Astrocyte of the cerebellum (primary cell): Measurements from ENCODE around the gene RAN.

Experiments used
- DNase-seq: peaks from one replicate; pipeline ENCODE4 v3.0.0-alpha.2; 2011; ENCODE audit warnings: low read depth
- H3K4me3 ChIP-seq: 2 replicates; pipeline ENCODE4 v1.5.1; 2011; ENCODE audit warnings: mild to moderate bottlenecking, low read depth, low read length, moderate library complexity
- CTCF ChIP-seq: IDR thresholded peaks from 2 replicates; pipeline ENCODE4 v1.5.1; 2012; ENCODE audit warnings: low read length, low read depth, moderate library complexity, mild to moderate bottlenecking; ENCODE audit errors: missing control alignments
- in situ Hi-C: cut with HindIII; loops from 2 replicates; pipeline ENCODE4 v1.10.0; 2017; ENCODE audit warnings: low sequenced_read_pairs

RAN gene

GRCh38 chr12:130924966-130925665 is 53.2 kb downstream of the RAN start:
- no peak overlapping the region for H3K4me3 ChIP-seq
- in situ Hi-C loops = no loop called here
- TF ChIP-seq CTCF = no peak
- DNase-seq = no peak

- H3K4me3 ChIP-seq = no peak overlapping the region
- in situ Hi-C loops = no loop called here
- DNase-seq = no peak
- TF ChIP-seq CTCF = no peak
These were observed 53.8 kb downstream of the RAN start for GRCh38 chr12:130925666-130926015.
